Activated CD8-positive, alpha-beta memory T cell treated with anti-CD3 and anti-CD28 coated beads, Interleukin-2, amount 50 U/mL, for 1 hour (primary cell): ENCODE data around the gene NHERF1.

Source experiments
- DNase-seq: peaks from one replicate; pipeline ENCODE4 v3.0.0-alpha.2; 2020; ENCODE audit errors: extremely low read depth

The NHERF1 gene

DNA sequence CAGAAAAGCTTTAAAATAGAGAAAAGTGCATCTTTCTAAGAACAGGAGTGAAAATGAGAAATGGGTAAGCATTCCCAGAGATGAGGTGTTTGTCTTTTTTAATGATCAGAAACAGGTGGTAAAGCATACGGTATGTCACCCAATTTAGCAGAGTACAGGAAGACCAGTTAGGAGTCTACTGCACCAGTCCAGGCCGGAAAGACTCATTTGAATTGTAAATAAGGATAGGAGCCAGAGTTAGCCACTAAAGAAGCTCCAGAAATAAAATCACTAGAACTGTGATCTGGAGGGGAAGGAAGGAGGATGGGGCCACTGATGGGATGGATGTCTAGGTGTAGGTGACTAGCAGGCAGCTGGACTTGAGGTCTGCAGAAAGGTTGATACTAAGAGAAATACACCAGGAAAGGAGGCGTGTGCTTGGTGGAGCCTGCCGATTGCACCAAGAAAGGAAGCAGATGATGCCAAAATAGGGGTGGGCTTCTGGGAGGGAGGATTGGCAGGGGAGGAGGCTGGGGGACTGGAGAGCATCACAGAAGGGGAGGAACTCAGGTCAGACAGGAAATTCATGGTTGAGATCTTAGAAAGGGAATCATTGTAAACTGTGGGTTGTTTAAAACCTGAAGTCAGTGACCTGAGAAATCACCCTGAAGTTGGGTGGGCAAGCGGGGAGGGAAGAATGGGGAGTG is 35.8 kb downstream of the NHERF1 start:
- DNase-seq: no peak

DNA sequence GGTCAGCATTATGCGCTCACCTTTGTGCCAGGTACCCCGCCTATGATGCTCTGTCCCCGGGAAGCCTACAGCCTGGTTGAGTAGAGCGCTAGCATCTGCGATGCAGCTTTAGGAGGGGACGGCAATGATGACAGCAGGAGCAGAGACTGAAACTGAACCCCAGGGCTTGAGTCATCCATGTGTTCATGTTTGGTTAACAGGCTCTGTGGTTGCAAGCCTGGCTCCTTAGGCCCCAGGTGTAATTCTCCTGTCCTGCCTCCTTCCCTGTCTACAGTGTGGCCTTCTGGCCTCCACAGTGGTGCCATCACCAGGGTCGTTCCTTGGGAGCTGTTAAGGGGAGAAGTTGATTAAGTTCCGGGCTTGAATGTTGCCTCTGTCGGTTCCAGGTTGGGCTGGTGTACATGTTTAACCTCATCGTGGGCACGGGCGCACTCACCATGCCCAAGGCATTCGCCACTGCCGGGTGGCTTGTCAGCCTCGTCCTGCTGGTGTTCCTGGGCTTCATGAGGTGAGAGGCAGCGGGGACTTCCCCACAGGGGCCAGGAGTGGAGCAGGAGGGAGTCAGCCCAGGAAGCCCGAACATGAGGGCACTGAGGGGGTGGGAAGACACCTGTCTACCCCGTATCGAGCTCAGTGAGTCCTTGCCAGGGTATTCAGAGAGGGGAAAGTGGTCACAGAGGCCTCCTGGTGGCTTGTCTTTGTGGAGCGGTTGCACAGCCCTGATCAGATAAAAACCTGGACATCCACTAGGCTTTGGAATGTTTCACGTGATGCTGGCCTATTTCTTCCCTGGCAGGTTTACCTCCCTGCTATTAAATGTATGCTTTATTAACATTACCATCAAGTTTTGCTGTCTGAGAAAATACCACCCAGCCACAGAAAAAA is 36.9 kb downstream of the NHERF1 start:
- DNase-seq: no peak

DNA sequence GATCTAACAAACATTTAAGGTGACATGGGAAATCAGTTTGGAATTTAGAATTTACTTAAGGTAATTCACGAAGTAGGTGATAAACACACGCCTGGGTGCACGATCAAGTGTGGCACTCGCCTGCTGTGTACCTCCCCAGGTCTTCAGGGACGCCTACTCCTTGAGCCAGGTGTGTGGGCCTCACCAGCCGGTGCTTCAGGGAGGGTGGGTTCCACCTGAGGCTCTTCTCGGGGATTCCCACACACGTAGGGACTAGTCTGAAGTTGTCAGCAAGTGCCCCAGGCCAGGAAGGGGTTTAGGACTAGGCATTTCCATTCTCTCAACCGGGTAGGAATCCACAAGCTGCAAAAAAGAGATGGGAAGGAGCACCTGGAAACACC is 37.5 kb downstream of the NHERF1 start:
- no peak for DNase-seq

GRCh38 chr17:74786431-74787055 is 38.1 kb downstream of the NHERF1 start:
- DNase-seq: no peak

DNA sequence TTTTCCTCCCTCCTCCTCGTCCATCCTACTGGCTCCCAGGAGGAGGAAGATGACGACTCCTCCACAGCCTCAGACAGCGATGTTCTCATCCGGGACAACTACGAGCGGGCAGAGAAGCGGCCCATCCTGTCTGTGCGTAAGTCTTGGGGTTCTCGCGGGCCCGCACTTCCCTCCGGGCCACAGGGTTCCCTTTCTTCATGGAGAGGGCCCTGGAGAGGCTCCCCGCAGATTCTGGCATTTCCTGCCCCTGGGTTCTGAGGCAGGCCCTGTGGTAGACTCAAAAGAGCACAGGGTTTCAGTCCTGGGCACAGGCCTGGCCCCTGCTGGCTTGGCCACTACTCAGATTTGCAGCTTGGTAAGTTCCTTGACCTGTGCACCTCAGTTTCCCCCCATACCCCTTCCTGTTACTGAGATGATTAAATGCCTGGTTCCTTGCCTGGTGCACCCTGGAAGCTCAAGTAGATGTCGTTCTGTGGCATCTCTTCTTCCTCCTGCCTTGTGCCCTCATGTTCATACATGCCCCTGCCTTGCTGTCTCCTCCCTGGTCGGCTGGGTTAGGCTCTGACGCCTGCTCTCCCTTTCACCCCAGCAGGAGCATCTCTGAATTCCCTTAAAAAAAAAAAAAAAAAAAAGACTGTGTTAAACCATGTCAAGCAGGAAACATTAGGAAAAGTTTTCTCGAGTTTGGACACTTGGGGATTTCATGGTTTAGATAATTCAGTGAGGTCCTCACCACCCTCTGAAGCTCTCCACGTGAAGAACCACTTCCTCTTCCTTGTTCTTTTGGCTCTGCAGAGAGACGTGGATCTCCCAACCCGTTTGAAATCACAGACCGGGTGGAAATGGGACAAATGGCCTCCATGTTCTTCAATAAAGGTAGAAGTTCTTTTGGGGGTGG is 42.0 kb downstream of the NHERF1 start:
- DNase-seq: no peak

DNA sequence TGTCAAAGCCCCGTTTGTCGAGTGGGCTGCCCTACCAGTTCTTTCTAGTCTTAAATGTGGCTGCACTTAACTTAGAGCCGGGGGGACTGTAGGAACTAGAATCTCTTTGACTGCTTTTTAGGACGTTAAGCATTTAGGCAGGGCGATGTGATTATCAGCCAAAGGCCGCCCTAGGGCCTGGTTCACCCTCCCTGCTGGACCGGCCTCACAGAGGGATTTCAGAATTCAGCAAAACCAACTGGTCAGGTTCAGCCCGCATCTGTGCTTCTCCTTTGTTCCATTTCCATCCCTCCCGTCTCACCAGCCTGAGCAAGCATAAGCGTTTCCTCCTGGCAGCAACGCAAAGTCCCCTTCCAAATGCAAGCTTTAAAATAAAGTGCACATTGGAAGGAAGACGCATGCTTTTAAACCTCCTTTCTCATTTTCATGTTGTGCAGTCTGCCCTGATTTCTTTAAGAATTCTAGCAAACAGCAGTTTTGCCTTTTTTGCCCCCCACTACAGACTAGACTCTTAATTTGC is 44.2 kb downstream of the NHERF1 start:
- no peak for DNase-seq

- no peak for DNase-seq
Measured at GRCh38 chr17:74795327-74796020, 47.0 kb downstream of the NHERF1 start.

DNA sequence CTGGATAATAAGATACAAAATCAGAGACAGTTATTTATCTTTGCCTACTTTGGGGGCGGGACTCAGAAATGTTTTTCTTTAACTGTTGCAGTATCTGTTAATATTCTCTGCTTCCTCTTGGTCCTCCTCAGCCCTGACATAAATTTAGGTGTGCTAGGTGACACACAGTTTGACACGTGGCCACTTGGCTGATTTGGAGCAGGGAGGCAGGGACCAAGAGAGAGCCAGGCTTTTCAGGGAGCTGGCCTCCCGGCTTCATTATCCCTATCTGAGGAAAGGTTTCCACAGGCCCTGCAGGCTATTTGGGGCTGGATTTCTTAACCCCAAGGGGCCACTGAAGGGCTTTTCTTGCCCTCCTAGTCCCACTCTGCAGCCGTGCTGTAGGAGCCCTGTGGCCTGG is 47.8 kb downstream of the NHERF1 start:
- DNase-seq: no peak

DNA sequence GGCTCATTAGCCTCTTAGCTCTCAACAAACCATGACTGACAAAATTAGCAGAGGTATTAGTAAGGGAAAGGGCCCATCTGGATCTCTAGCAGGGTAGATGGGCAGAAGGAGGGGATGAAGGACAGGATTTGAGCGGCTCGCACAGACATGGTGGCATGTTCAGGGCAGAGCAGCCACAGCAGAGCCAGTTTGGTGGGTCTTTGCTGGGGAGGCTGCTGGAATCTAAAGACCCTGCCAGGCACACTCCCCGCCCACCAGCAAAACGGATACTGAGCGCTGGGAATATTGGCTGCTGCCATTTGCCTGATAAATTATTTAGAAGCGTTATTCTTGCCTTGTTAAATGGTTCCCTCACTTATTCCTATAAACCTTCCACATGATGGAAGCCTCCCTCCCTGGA is 48.4 kb downstream of the NHERF1 start:
- DNase-seq: no peak

DNA sequence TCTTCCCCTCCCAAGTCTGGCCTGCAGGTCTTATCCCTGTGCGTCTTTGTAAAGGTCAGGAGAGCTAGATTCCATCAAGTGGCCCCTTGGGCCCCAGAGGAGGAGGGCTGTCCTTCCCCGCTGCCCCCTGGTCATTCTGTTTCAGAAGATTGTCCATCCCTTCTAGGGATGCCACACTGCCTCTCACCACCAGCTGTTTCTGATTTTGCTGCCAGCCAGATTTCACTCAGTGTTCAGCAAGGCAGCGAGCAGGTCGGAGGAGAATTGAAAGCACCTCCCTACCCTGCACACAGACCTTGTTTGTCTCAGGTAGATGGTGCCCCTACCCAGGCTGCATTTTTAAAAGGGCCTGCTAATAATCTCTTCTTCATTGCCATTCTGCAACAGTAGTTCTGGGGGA is 49.4 kb downstream of the NHERF1 start:
- no peak for DNase-seq

DNA sequence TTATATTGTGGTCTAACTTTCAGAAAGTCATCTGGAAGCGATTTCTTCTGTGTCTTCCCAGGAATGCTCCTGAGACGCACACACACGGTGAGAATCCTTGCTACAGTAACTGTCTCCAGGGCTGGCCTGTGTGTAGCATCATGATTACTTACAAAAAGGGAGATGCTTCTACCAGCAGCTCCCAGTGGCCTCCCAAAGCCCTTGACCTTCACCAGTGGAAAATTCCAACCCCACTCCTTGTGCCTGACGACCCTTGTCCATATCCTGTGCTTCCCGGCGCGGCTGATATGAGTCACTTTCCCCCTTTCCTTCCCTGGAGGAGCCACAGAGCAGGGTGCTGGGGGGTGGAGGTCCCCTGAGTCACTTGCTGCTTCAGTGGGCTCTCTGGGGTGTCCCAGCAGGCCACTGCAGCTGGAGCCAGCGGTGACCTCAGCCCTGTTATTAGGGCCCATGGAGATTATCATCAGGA is 49.8 kb downstream of the NHERF1 start:
- no peak for DNase-seq

GRCh38 chr17:74799097-74799496 is 50.7 kb downstream of the NHERF1 start:
- no peak for DNase-seq

DNA sequence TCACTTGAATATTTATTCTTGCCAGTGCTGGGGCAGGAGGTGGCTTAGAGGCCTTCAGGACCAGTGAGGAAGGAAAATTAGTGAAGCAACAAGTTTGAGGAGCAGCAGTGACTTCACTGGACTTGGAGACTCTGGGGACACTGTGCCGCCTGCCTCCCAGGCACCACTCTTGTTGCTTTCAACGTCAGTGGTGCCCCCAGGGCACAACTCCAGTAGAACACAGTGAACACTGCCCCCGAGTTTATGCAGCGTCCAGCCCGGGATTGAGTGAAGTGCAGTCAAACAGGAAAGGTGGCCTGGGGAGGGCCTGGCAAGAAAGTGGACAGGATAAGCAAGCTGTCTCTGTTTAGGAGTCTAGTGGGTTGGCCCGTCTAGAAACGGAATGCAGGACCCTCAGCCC is 52.1 kb downstream of the NHERF1 start:
- no peak for DNase-seq

- no peak for DNase-seq
Measured at GRCh38 chr17:74801896-74802295, 53.5 kb downstream of the NHERF1 start.

DNA sequence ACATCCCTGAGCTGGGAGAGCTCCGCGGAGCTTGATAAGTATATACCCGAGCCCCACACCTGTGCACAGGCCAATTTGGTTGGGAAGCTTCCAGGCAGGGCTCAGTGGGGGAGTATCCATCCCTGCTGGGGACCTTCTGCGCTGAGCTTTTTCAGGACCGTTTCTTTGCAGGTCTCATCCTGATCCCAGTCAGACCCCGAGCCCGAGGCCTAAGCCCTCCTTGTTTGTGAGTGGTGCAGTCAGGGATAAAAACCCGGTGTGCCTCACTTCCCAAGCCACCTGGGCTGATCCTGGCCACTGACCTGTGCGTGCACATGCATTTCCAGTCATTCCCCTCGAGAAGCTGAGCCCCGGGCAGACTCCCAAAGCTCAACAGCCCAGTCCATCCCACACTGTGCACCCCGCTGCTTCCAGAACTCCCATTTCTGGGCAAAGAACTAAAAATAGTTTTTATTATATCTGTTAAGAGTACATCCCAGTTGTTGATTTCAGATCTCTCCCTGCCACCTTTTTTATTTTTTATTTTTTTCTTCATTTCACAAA is 55.0 kb downstream of the NHERF1 start:
- no peak for DNase-seq

DNA sequence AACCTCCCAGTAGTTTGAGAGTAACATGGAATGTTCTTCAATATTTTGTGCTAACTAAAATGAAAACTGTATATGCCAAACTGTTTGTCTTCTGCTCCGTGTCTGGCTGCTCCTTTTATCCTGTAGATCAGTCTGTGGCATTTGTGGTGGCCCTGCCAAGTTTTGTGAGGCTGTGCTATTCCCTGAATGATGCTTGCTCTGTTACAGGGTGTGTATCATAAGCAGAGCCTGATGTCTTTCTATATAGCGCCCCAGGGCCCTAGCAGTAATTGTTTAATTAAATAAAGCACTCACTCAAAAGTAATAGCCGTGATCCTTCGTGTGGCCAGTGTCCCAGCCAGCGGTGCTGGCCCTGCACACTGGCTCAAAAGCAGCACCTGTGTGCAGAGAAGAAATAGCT is 55.5 kb downstream of the NHERF1 start:
- DNase-seq: no peak

DNA sequence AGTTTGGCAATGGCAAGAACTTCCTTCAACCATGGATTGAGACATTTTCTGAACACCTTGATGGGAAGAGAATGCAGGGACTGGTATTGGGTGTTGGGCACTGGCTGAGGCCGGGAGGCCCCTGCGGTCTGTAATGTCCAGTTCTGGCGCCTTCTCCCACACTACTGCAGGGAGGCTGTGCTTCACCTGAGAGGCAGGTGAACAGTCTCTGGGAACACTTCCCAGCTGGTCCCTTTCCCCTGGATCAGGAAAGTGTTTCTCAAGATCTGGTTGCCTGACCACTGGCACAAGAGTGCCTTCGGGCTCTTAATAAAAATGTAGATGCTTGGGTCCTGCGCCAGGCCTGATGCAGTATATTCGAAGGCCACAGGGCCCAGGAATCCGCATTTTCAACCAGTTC is 56.3 kb downstream of the NHERF1 start:
- DNase-seq: no peak

DNA sequence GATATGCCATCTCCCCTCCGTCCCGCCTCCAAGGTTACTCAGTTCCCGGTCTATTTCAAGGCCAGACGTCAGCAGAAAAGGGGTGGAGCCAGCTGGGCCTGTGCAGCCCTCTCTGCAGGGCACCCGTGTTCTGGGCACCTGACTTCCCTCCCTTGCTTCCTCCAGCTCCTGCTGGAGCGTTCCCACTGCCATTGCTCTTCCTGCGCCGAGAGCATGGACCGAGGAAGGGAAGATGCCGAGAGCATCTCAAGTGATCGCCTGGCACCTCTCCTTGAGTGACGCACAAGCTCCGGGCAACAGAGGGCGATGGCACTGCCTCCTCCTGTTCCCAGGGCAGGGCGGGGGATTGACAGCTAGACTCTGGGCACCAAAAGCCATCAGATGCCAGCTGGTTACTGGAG is 57.2 kb downstream of the NHERF1 start:
- DNase-seq: no peak

DNA sequence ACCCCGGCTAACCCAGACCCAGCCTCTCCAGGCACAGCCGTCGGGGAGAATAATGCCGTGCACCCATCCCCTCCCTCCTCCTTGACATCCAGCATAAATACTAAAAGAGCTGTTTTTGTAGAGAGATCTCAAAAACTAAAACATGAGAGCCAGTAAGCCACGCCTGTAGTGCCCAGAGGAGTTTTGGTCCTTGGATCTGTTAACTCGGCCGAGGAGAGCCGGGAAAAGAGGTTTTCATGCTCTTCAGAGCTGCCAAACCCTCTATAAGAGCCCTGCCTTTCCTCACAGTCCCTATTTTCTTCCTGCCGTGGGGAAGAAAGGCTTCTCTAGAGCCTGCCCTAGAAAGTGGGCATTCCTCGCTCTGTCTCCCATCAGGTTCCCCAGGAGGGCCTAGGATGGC is 57.9 kb downstream of the NHERF1 start:
- DNase-seq: no peak

DNA sequence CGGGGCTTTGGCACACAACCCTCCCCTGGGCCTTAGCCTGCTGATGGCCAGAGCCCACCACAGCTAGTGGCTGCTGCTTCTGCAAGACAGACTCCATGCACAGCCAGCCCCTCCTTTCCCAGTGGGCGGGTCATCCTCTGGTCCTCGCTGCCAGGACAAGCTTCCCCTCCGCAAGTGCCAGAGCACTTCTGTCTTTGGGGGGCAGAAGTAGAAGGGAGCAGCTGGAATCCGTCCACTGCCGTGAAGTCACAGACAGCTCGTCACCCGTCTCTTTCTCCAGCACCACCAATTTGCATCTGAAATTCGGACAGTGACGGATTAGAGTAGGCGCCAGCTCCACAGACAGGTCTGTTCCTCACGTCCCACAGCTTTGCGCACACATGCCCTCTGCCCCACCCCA is 59.0 kb downstream of the NHERF1 start:
- no peak for DNase-seq

DNA sequence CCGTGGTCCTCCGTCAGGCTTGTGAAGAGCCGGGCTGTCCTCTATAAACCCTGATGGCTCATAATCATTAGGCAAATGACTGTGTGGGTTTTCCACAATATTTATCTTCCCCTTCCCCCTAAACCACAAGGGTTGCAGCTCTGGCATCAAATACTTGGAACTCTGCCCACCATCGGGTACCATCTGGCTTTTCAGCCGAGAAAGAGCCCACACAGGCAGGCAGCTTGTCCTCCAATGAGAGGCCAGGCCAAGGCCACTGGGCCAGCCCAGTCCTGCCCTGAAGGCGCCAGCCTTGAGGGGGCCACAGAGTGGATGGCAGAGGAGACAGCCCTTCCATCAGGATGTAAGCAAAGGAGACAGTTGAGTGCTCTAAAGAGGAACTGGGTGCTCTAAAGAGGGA is 59.5 kb downstream of the NHERF1 start:
- DNase-seq: no peak
